ENCODE results near the gene PLA2G12B.

DNA sequence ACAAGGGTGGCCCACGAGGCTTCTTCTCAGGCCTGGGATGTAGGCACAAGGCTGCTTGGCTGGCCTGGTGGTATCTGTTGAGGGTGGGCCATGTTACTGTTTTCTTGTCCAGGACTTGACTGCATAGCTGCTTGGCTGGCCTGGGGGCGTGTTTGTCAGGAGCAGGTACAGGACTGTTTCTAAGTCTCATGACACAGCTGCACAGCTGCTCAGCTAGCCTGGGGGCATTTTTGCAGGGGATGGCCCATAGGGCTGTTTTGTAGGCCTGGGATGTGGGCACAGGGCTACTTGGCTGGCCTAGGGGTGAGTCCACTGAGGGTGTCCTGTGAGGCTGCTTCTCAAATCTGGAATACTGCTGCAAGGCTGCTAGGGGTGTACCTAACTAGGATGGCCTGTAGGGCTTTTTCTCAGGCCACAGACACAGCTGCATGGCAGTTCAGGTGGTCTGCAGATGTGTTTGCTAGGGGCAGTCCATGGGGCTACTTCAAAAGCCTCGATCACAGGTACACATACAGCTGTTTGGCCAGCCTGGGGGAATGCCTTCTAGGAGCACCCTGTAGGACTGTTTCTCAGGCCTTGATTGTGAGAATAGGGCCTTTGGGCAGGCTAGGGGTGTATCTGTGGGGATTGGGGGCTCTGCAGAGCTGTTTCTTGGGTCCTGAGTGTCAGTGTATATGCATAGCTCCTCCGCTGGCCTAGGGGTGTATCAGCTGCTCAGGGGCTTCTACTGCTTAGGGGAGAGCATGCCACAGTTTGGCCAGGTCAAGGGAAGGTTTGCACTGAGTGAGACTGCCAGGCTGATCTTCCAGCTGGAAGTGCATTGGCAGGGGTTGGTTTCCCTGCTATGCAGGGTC is 26.6 kb upstream of the PLA2G12B start:
- TF ChIP-seq, protein P1, sequence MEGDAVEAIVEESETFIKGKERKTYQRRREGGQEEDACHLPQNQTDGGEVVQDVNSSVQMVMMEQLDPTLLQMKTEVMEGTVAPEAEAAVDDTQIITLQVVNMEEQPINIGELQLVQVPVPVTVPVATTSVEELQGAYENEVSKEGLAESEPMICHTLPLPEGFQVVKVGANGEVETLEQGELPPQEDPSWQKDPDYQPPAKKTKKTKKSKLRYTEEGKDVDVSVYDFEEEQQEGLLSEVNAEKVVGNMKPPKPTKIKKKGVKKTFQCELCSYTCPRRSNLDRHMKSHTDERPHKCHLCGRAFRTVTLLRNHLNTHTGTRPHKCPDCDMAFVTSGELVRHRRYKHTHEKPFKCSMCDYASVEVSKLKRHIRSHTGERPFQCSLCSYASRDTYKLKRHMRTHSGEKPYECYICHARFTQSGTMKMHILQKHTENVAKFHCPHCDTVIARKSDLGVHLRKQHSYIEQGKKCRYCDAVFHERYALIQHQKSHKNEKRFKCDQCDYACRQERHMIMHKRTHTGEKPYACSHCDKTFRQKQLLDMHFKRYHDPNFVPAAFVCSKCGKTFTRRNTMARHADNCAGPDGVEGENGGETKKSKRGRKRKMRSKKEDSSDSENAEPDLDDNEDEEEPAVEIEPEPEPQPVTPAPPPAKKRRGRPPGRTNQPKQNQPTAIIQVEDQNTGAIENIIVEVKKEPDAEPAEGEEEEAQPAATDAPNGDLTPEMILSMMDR (IDR thresholded peaks at IDR 0.05): no peak
- no peak for TF ChIP-seq POLR2A (IDR thresholded peaks at IDR 0.05)
- TF ChIP-seq POLR2AphosphoS5 (IDR thresholded peaks at IDR 0.05): no peak
- TF ChIP-seq EP300 (IDR thresholded peaks at IDR 0.05): no peak
